Epithelial cell of prostate (primary cell): Measurements from ENCODE around the gene RPS6KA5.
"Not testable (repeated sequence)": the region's sequence is repeated elsewhere in the genome, so short reads cannot be mapped to it uniquely, and the experiment has no call there.

ENCODE experiments used
- DNase-seq: peaks from one replicate; pipeline ENCODE4 v3.0.0-alpha.2; 2011; ENCODE audit warnings: low read depth, low spot score
- H3K27ac ChIP-seq: fragments of 450-650 bp; 2 replicates; pipeline ENCODE4 v1.5.1; 2017; ENCODE audit warnings: mild to moderate bottlenecking

RPS6KA5 gene

GRCh38 chr14:91032248-91032647 is 28.2 kb downstream of the RPS6KA5 start:
- no peak overlapping the region for H3K27ac ChIP-seq
- DNase-seq = no peak

GRCh38 chr14:91031666-91032065 is 28.8 kb downstream of the RPS6KA5 start:
- no peak for DNase-seq
- no peak overlapping the region for H3K27ac ChIP-seq

GRCh38 chr14:91029456-91030217 is 30.8 kb downstream of the RPS6KA5 start:
- no peak overlapping the region for H3K27ac ChIP-seq
- DNase-seq = no peak

- no peak for DNase-seq
- no peak overlapping the region for H3K27ac ChIP-seq
Measured at GRCh38 chr14:91027561-91027960, 32.9 kb downstream of the RPS6KA5 start.

GRCh38 chr14:91022622-91023028 is 37.8 kb downstream of the RPS6KA5 start:
- H3K27ac ChIP-seq = peak overlapping the region; percentile 70
- DNase-seq = not testable (repeated sequence)

GRCh38 chr14:91021991-91022621 is 38.3 kb downstream of the RPS6KA5 start:
- H3K27ac ChIP-seq = peak overlapping the region; percentile 70
- DNase-seq = no peak

- DNase-seq = no peak
- peak overlapping the region; percentile 70 for H3K27ac ChIP-seq
Measured at GRCh38 chr14:91021115-91021514, 39.3 kb downstream of the RPS6KA5 start.

- no peak for DNase-seq
- H3K27ac ChIP-seq = no peak overlapping the region
Measured at GRCh38 chr14:91019673-91020072, 40.8 kb downstream of the RPS6KA5 start.

- no peak overlapping the region for H3K27ac ChIP-seq
- no peak for DNase-seq
Measured at GRCh38 chr14:91018481-91018880, 42.0 kb downstream of the RPS6KA5 start.

GRCh38 chr14:91016800-91017410 is 43.5 kb downstream of the RPS6KA5 start:
- no peak for DNase-seq
- H3K27ac ChIP-seq = no peak overlapping the region

GRCh38 chr14:91015435-91015834 is 45.0 kb downstream of the RPS6KA5 start:
- no peak for DNase-seq
- no peak overlapping the region for H3K27ac ChIP-seq

- no peak overlapping the region for H3K27ac ChIP-seq
- DNase-seq = no peak
Measured at GRCh38 chr14:91012045-91012444, 48.4 kb downstream of the RPS6KA5 start.

- DNase-seq = no peak
- no peak overlapping the region for H3K27ac ChIP-seq
Measured at GRCh38 chr14:91010153-91010533, 50.3 kb downstream of the RPS6KA5 start.

- no peak for DNase-seq
- H3K27ac ChIP-seq = no peak overlapping the region
Measured at GRCh38 chr14:91009501-91010152, 50.8 kb downstream of the RPS6KA5 start.

- no peak for DNase-seq
- H3K27ac ChIP-seq = no peak overlapping the region
Measured at GRCh38 chr14:91008759-91009409, 51.6 kb downstream of the RPS6KA5 start.

GRCh38 chr14:91005716-91006115 is 54.7 kb downstream of the RPS6KA5 start:
- peak overlapping the region; percentile 22 for H3K27ac ChIP-seq

GRCh38 chr14:91004987-91005386 is 55.5 kb downstream of the RPS6KA5 start:
- no peak overlapping the region for H3K27ac ChIP-seq
- no peak for DNase-seq

More at GRCh38 chr14:91005716-91006115, 54.7 kb downstream of the RPS6KA5 start:
- no peak for DNase-seq

- H3K27ac ChIP-seq = no peak overlapping the region
- DNase-seq = no peak
Measured at GRCh38 chr14:90999299-90999698, 61.1 kb downstream of the RPS6KA5 start.

GRCh38 chr14:90996967-90997366 is 63.5 kb downstream of the RPS6KA5 start:
- no peak overlapping the region for H3K27ac ChIP-seq
- no peak for DNase-seq

GRCh38 chr14:90995785-90996184 is 64.7 kb downstream of the RPS6KA5 start:
- H3K27ac ChIP-seq = no peak overlapping the region
- no peak for DNase-seq
